Measurements from ENCODE around the gene OR52E2.

DNA sequence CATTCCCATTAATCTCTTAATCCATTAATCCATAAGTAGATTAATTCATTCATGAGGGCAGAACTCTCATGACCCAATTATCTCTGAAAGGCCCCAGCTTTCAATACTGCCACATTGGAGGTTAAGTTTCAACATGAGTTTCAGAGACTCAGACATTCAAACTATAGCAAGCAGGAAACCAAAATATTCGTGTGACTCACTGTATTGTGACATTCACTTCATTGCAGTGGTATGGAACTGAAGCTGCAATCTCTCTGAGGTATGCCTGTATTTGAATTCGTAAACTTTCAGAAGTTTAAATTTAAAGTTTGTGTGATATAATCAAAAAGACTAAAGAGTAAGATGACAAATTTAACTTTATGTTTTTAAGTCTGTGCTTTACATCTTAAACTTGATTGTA lies 16.0 kb downstream of the OR52E2 start:
- TF ChIP-seq POLR2A (IDR thresholded peaks at IDR 0.05) (no peak), CTCF (IDR thresholded peaks at IDR 0.05) (no peak)
